A549 (cell line): ENCODE results near the gene RDH12. TPM values are rescaled to one million over a fixed set of nuclear protein-coding genes. Genes with fewer than 3 reads are reported as not detected.

Source experiments
- ATAC-seq, 2 experiments: fragments of 200-7000 bp in 1 of 2; fragments of >200 bp in 1 of 2; cut with Nextera tagmentation in 1 of 2; cut with Tn5 transposase in 1 of 2; 3 replicates each; pipeline versions ENCODE4 v1.8.0 to v1.9.1; 2018 to 2020; ENCODE audit warnings: mild to moderate bottlenecking in 1 of 2, moderate library complexity in 1 of 2
- CTCF ChIA-PET: fragments of 300-600 bp; sonication (Branson Sonifier 250); formaldehyde crosslinking; extraction: SDS; loops from one replicate; lab custom pipeline; 2021; ENCODE audit warnings: antibody characterized with exemption, inconsistent platforms; lab: Yijun Ruan, JAX
- POLR2A ChIA-PET: fragments of 350-600 bp; formaldehyde crosslinking; extraction: SDS; loops from one replicate; lab custom pipeline; 2021; ENCODE audit warnings: antibody characterized with exemption, inconsistent platforms; lab: Yijun Ruan, JAX
- DNase-seq, 2 experiments: peaks; one replicate each; pipeline versions ENCODE4 v3.0.0 to v3.0.0-alpha.2; 2011 to 2016; ENCODE audit warnings: low read depth in 1 of 2, low spot score in 1 of 2
- FAIRE-seq: peaks from 2 replicates; lab custom pipeline; 2011; peaks lifted over from hg19 to GRCh38; lab: Jason Lieb, UNC
- H3K27ac ChIP-seq, 2 experiments: fragments of >200 bp; sonication (Bioruptor Twin); formaldehyde crosslinking; 3 replicates each; pipeline ENCODE4 v1.5.1; 2016 to 2017
- H3K4me1 ChIP-seq: fragments of >200 bp; sonication (Bioruptor Twin); formaldehyde crosslinking; 3 replicates; pipeline ENCODE4 v1.6.1; 2016
- H3K4me2 ChIP-seq: fragments of >200 bp; sonication (Bioruptor Twin); formaldehyde crosslinking; 3 replicates; pipeline ENCODE4 v1.6.1; 2016
- H3K4me3 ChIP-seq: fragments of >200 bp; sonication (Bioruptor Twin); formaldehyde crosslinking; 3 replicates; pipeline ENCODE4 v1.5.1; 2016
- H3K9me3 ChIP-seq: fragments of >200 bp; sonication (Bioruptor Twin); formaldehyde crosslinking; 3 replicates; pipeline ENCODE4 v1.6.1; 2016
- ATOH8 ChIP-seq: fragments of 250-450 bp; sonication (Bioruptor Pico); IDR thresholded peaks from 2 replicates; pipeline ENCODE4 v1.5.0; 2020; ENCODE audit warnings: low read depth, mild to moderate bottlenecking, moderate library complexity
- BHLHE40 ChIP-seq: IDR thresholded peaks from 2 replicates; pipeline ENCODE4 v1.6.1; 2012; ENCODE audit warnings: low read depth, low read length, inconsistent platforms
- CHD4 ChIP-seq: fragments of 200-600 bp; sonication (generic); IDR thresholded peaks from 2 replicates; pipeline ENCODE4 v1.6.1; 2016; ENCODE audit warnings: antibody characterized with exemption, mild to moderate bottlenecking, borderline replicate concordance
- CTCF ChIP-seq: fragments of >200 bp; sonication (Bioruptor Twin); formaldehyde crosslinking; IDR thresholded peaks from 3 replicates; pipeline ENCODE4 v1.5.1; 2016
- EHF ChIP-seq: fragments of 250-450 bp; sonication (Bioruptor Pico); IDR thresholded peaks from 2 replicates; pipeline ENCODE4 v1.5.0; 2020; ENCODE audit warnings: mild to moderate bottlenecking
- EHMT2 ChIP-seq: fragments of 200-600 bp; sonication (generic); IDR thresholded peaks from 2 replicates; pipeline ENCODE4 v1.6.1; 2016; ENCODE audit warnings: antibody characterized with exemption, low read depth, mild to moderate bottlenecking, moderate library complexity
- ESRRA ChIP-seq: fragments of 150-350 bp; IDR thresholded peaks from 2 replicates; pipeline ENCODE4 v1.6.1; 2014; ENCODE audit warnings: mild to moderate bottlenecking, low read length, borderline replicate concordance
- HDAC2 ChIP-seq: fragments of 200-600 bp; sonication (generic); IDR thresholded peaks from 2 replicates; pipeline ENCODE4 v1.6.1; 2016
- HOXA7 ChIP-seq: fragments of 250-450 bp; sonication (Bioruptor Pico); IDR thresholded peaks from 2 replicates; pipeline ENCODE4 v1.5.0; 2020; ENCODE audit warnings: mild to moderate bottlenecking, moderate library complexity
- HOXB5 ChIP-seq: fragments of 250-450 bp; sonication (Bioruptor Pico); IDR thresholded peaks from 2 replicates; pipeline ENCODE4 v1.5.0; 2020; ENCODE audit warnings: mild to moderate bottlenecking, moderate library complexity
- KDM1A ChIP-seq: fragments of 200-600 bp; sonication (generic); IDR thresholded peaks from 2 replicates; pipeline ENCODE4 v1.6.1; 2016; ENCODE audit warnings: low read depth, mild to moderate bottlenecking
- MAFK ChIP-seq: fragments of 450-650 bp; IDR thresholded peaks from 2 replicates; pipeline ENCODE4 v1.6.1; 2014; ENCODE audit not compliant: partially characterized antibody
- MYC ChIP-seq: IDR thresholded peaks from 2 replicates; pipeline ENCODE4 v1.6.1; 2012; ENCODE audit warnings: mild to moderate bottlenecking, inconsistent platforms, low read length, improper control_type of control experiment, borderline replicate concordance
- NR3C1 ChIP-seq: fragments of >200 bp; sonication (Bioruptor Twin); formaldehyde crosslinking; IDR thresholded peaks from 3 replicates; pipeline ENCODE4 v1.6.1; 2017
- POLR2AphosphoS2 ChIP-seq: conservative IDR thresholded peaks from 2 replicates; pipeline ENCODE4 v1.6.1; 2012; ENCODE audit warnings: low read length, improper control_type of control experiment, inconsistent platforms
- RCOR1 ChIP-seq: fragments of 150-350 bp; IDR thresholded peaks from 2 replicates; pipeline ENCODE4 v1.6.1; 2014; ENCODE audit warnings: antibody characterized with exemption, low read length, low read depth
- REST ChIP-seq: fragments of 200-600 bp; sonication (generic); IDR thresholded peaks from 2 replicates; pipeline ENCODE4 v1.6.1; 2016; ENCODE audit warnings: antibody characterized with exemption, mild to moderate bottlenecking, moderate library complexity
- RFX5 ChIP-seq: fragments of 450-650 bp; IDR thresholded peaks from 2 replicates; pipeline ENCODE4 v1.7.1; 2014; ENCODE audit warnings: antibody characterized with exemption, mild to moderate bottlenecking, moderate library complexity
- ZNF302 ChIP-seq: fragments of 250-450 bp; sonication (Bioruptor Pico); IDR thresholded peaks from 2 replicates; pipeline ENCODE4 v1.9.0; 2021; ENCODE audit warnings: inconsistent platforms, mild to moderate bottlenecking, moderate library complexity
- ZSCAN20 ChIP-seq: fragments of 250-450 bp; sonication (Bioruptor Pico); IDR thresholded peaks from 2 replicates; pipeline ENCODE4 v1.8.0; 2022; ENCODE audit warnings: mild to moderate bottlenecking, moderate library complexity
- WGBS: methylation state at CpG from one replicate; pipeline ENCODE4 v1.1.6; 2017; ENCODE audit errors: missing lambda C conversion rate; 5-methylcytosine and 5-hydroxymethylcytosine counted together
- polyA plus RNA-seq, 4 experiments: library from polyadenylated mRNA; depleted of rRNA in 3 of 4; stranded (reverse); fragments of >200 nt; fragmentation: RNase III in 1 of 4; extraction: RNeasy Plus Mini Kit Qiagen cat#74134 plus additional on column Dnase treatment in 1 of 4; gene quantifications; 2 replicates in 3 of 4; 3 replicates in 1 of 4; pipeline ENCODE4 v1.2.3, GENCODE V29; 2011 to 2017

The RDH12 gene
- polyA plus RNA-seq, 2 of the 4 experiments (the other 2 are of a cell fraction): 0.12 to 0.14 TPM

DNA sequence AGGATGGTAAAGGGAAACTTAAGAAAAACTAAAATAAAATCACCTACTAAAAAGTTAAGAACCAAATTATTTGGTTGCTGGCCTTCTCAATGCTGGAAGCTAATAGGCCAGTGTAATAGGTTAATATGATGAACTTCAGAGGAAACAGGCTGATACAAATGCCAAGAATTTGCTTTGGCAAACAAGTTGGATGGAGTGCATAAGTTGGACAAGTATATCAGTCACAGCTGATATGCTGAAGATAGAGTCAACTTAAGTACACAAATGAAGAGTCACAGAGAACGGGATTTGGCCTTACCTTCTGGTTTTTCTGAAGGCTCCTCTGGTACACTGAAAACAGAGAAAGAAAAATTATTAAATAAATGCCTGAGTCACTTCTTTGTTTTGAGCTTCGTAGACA is 66.5 kb downstream of the RDH12 start (continued):
- TF ChIP-seq RCOR1 (no peak), ATOH8 (no peak), ZNF302 (no peak)

DNA sequence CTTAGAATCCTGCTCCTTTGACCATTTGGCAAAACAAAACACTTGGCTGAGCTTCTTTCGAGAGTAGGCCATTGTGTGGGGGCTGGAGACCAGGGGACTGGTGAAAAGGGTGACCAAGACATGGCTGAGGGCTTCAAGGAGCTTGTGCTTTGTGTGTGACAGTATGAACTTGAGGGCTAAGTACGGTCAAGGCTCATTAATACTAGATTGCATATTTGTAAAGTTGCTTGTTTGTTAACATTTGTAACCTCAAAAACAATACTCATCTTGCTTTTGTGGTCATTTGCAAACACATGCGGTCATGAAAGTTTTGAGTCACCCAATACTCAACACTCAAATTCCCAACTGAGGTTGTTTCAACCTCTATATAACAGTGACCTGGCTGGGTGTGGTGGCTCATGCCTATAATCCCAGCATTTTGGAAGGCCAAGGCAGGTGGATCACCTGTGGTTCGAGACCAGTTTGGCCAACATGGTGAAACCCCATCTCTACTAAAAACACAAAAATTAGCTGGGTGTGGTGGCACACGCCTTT is 72.2 kb downstream of the RDH12 start:
- H3K9me3 ChIP-seq: no peaks in the 10 kb centered on the region
- POLR2A ChIA-PET: no interaction called here
- WGBS: 88% methylated on average over 5 of the region's 5 CpGs
- no peak overlapping the region for H3K4me2 ChIP-seq
- DNase-seq (no peak), ATAC-seq (no peak)
- TF ChIP-seq ZSCAN20 (no peak), ESRRA (no peak), HOXA7 (no peak), NR3C1 (no peak), CHD4 (no peak), MAFK (no peak), HOXB5 (no peak), RFX5 (no peak), CTCF (no peak), HDAC2 (no peak), KDM1A (no peak), EHF (CRISPR knock-in tag) (no peak), POLR2AphosphoS2 (no peak), BHLHE40 (no peak), EHMT2 (no peak), MYC (no peak), REST (no peak)
- TF ChIP-seq, all 56 proteins: peak for 0
- no peak overlapping the region for H3K4me3 ChIP-seq
- CTCF ChIA-PET: interaction anchor here (1.0 kb wide), 1 partner anchor 63 kb away, joined by 3 read pairs; no protein-coding TSS in a partner anchor
- no peak overlapping the region for H3K27ac ChIP-seq
- FAIRE-seq: no peak
- H3K4me1 ChIP-seq: no peaks in the 10 kb centered on the region

- FAIRE-seq (no peak), DNase-seq (no peak), ATAC-seq (no peak)
- no peak overlapping the region for H3K4me3 ChIP-seq
- CTCF ChIA-PET: interaction anchor here (0.6 to 1.3 kb wide), 4 partner anchors 10 to 1708 kb away, joined by 3 to 6 read pairs (median 4); partner anchors contain the start of gene PLEKHD1
- H3K27ac ChIP-seq: no peak overlapping the region
- POLR2A ChIA-PET: no interaction called here
- H3K4me2 ChIP-seq: no peak overlapping the region
- TF ChIP-seq BHLHE40 (no peak), REST (no peak)
- WGBS: 73% methylated on average over 4 of the region's 4 CpGs
- no peaks in the 10 kb centered on the region for H3K9me3 ChIP-seq
- no peaks in the 10 kb centered on the region for H3K4me1 ChIP-seq
These were observed 75.1 kb downstream of the RDH12 start for GRCh38 chr14:67776653-67777322.
